HG03460 (cell line): ENCODE results near the gene PAK5.

Experiments
- ATAC-seq: cut with Tn5 transposase; IDR thresholded peaks from one replicate; pipeline ENCODE4 v1.9.1; 2021; ENCODE audit not compliant: unreplicated experiment

The PAK5 gene

GRCh38 chr20:9532069-9532838, 306.6 kb downstream of the PAK5 start:
- no peak for ATAC-seq

- ATAC-seq = no peak
These were observed 307.3 kb downstream of the PAK5 start for GRCh38 chr20:9531581-9531980.

- no peak for ATAC-seq
These were observed 315.2 kb downstream of the PAK5 start for GRCh38 chr20:9523636-9524035.

GRCh38 chr20:9520086-9520485, 318.8 kb downstream of the PAK5 start:
- ATAC-seq = no peak

GRCh38 chr20:9518576-9519175, 320.2 kb downstream of the PAK5 start:
- ATAC-seq = no peak

- no peak for ATAC-seq
These were observed 321.3 kb downstream of the PAK5 start for GRCh38 chr20:9517297-9518162.

GRCh38 chr20:9516234-9516871, 322.5 kb downstream of the PAK5 start:
- no peak for ATAC-seq

- ATAC-seq = no peak
These were observed 323.1 kb downstream of the PAK5 start for GRCh38 chr20:9515741-9516233.

GRCh38 chr20:9515214-9515585, 323.7 kb downstream of the PAK5 start:
- no peak for ATAC-seq

- no peak for ATAC-seq
These were observed 324.2 kb downstream of the PAK5 start, which contains the start of gene LAMP5 for GRCh38 chr20:9514461-9515213. Gene LAMP5 (plus strand): TSS chr20:9514590. CDS start chr20:9514853, 263 bp downstream.

GRCh38 chr20:9514072-9514460, 324.8 kb downstream of the PAK5 start:
- no peak for ATAC-seq

GRCh38 chr20:9510911-9511310, 328.0 kb downstream of the PAK5 start:
- ATAC-seq = no peak

GRCh38 chr20:9509246-9509645, 329.6 kb downstream of the PAK5 start:
- ATAC-seq = no peak

GRCh38 chr20:9508696-9509178, 330.1 kb downstream of the PAK5 start:
- ATAC-seq = no peak

- no peak for ATAC-seq
These were observed 330.6 kb downstream of the PAK5 start for GRCh38 chr20:9508240-9508661.

GRCh38 chr20:9507544-9508239, 331.2 kb downstream of the PAK5 start:
- ATAC-seq = no peak

- no peak for ATAC-seq
These were observed 331.9 kb downstream of the PAK5 start for GRCh38 chr20:9506964-9507369.

- ATAC-seq = no peak
These were observed 332.5 kb downstream of the PAK5 start for GRCh38 chr20:9506280-9506821.

GRCh38 chr20:9503526-9504245, 335.2 kb downstream of the PAK5 start:
- no peak for ATAC-seq
